ENCODE results near the gene OXSM.

The OXSM gene

DNA sequence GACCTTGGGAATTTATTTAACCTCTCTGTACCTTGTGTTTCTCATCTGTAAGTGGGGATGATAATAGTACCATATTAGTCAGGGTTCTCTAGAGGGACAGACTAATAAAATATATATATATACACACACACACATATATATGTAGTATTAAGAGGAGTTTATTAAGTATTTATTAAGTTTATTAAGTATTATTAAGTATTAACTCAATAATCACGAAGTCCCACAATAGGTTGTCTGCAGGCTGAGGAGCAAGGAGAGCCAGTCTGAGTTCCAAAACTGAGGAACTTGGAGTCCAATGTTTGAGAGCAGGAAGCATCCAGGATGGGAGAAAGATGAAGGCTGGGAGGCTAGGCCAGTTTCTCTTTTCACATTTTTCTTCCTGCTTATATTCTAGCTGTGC is 14.8 kb downstream of the OXSM start:
- no peak for DNase-seq (ENCODE audit: low spot score)

DNA sequence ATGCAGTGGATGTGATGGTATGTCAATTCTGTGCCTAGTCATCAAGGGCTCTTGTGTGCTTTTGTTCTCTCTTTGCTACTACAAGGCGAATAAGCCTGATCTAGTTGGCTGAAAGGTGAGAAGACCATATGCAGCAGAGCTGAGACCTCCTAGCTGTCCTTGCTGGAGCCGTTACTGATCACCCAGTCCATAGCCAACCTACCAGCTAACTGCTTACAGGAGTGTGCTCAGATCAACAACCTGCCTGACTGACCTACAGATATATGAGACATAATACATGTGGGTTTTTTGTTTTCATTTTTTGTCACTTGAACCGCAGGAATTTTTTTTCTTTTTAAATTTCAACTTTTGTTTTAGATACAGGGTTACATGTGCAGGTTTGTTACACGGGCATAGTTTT is 22.8 kb downstream of the OXSM start:
- no peak for DNase-seq (ENCODE audit: low spot score)

GRCh38 chr3:25817107-25817506 is 27.2 kb downstream of the OXSM start:
- no peak for DNase-seq (ENCODE audit: low spot score)

DNA sequence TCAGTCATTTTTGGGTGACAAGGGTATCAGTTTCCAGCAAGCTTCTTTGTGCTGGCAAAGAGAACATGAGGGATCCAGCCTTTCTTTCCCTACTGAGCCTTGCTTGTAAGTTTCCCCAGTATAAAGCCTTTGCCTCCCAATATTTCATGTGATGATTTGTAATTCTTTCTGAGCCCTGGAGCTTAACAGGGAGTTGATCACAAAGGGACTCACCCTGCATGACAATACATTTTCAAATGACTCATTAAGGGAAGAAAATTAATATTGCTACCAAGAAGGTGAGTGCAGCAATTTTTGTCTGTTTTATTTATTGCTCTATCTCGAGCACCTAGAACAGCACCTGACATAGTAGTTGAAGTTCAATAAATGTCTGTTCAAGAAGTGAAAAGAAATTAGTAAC is 27.7 kb downstream of the OXSM start:
- no peak for DNase-seq (ENCODE audit: low spot score)

GRCh38 chr3:25818335-25818734 is 28.4 kb downstream of the OXSM start:
- DNase-seq (ENCODE audit: low spot score), result no peak

DNA sequence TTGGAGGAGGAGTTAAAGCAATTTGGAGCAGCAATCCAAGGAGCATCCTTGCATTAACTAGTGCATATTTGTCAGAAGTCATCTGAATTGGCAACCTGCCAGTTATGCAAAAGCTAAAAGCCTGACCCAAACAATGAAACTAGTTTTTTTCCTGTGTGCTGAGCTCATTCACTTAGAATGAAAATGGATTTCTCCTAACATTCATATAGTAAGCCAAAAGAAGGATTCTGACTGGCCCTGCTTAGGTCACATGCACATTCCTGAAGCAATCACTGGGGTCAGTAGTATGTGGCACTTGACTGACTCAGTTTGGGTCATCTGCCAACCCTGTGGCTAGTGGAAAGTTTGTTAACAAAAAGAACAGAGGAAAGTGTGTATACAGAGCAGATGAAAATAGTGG is 30.5 kb downstream of the OXSM start:
- DNase-seq (ENCODE audit: low spot score), result peak; percentile 82

- no peak for DNase-seq (ENCODE audit: low spot score)
Measured at GRCh38 chr3:25820816-25821486, 31.1 kb downstream of the OXSM start.

- no peak for DNase-seq (ENCODE audit: low spot score)
Measured at GRCh38 chr3:25821746-25822573, 32.1 kb downstream of the OXSM start.

DNA sequence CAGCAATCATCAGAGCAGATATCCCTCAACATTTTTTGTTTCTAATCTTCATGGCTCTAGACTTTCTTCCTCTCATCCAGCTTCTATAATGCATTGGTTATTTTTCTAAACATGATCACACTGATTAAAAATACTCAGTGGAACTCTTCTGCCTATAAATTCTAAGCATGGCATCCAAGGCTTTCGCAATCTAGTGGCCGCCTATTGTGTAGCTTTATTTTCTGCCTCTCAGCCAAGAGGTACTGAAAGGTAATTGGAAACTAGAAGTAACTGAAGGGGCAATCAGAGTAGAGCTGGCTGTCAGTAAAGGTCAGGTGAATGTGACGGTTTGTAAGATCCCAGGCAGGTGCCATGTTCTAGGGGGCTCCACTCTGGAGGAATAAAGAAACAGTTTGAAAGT is 33.4 kb downstream of the OXSM start:
- DNase-seq (ENCODE audit: low spot score), result no peak

GRCh38 chr3:25826510-25826909 is 36.6 kb downstream of the OXSM start:
- no peak for DNase-seq (ENCODE audit: low spot score)

GRCh38 chr3:25830373-25831280 is 40.7 kb downstream of the OXSM start:
- no peak for DNase-seq (ENCODE audit: low spot score)

DNA sequence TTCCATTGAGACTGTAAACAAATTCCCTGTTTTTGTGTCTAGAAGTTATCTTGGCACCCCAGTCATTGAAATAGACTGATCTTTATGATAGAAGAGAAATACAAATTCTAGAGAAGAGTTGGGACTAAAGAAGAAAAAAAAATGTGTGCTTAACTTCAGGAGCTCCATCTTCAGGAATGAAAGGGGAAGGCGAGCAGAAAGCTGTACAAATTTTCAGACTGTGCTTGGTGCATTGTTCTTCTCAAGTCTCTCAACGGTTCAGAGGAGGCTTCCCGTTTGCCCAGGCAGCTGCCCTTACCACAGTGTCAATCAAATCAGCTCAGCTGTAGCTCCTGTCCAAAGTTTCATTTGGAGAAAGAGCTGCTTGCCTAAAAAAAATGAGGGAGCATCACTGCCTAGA is 41.7 kb downstream of the OXSM start:
- no peak for DNase-seq (ENCODE audit: low spot score)

- no peak for DNase-seq (ENCODE audit: low spot score)
Measured at GRCh38 chr3:25834346-25834745, 44.5 kb downstream of the OXSM start.

- no peak for DNase-seq (ENCODE audit: low spot score)
Measured at GRCh38 chr3:25836579-25836978, 46.7 kb downstream of the OXSM start.

DNA sequence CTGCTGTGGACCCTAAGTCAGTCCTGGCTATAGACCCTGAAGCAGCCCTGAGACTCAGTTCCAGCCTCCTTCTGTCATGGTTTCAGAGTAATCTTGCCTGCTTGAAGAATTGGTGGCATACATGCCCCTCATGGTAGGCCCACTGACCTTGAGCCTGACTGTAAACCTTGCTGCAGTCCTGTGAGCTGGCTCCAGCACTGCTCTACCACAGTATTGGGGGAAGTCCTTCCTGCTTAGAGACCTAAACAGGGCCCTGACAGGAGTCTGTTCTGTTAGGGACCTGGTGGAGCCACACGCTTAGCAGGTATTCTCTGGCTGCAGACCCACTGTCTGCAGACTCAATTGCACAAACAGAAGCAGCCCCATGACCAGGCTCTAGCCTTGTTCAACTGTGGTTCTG is 47.1 kb downstream of the OXSM start:
- no peak for DNase-seq (ENCODE audit: low spot score)

DNA sequence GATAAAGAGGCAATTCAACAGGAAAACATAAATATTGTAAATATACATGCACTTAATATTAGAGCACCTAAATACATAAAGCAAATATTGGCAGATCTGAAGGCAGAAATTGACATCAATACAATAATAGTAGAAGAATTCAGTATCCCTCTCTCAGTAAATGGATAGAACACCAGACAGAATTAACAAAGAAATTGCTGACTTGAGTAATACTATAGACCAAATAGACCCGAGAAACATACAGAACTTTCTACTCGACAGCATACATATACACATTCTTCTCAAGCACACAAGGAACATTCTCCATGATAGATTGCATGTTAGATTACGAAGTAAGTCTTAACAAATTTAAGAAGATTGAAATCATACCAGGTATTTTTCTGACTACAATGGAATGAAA is 50.2 kb downstream of the OXSM start:
- DNase-seq (ENCODE audit: low spot score), result no peak

GRCh38 chr3:25843332-25843731 is 53.4 kb downstream of the OXSM start:
- DNase-seq (ENCODE audit: low spot score), result no peak

Measured in AG08396 (cell line).